Liver (tissue), 9 donors: ENCODE measurements around the gene PPP1CC. TPM values are rescaled to one million over a fixed set of nuclear protein-coding genes. Genes with fewer than 3 reads are reported as not detected.

Experiments used
- DNase-seq: peaks from one replicate; pipeline ENCODE4 v3.0.0-alpha.2; 2017; ENCODE audit warnings: low spot score
- H3K27ac ChIP-seq, 2 donors: one replicate each; pipeline ENCODE4 v1.7.0; 2013; ENCODE audit warnings: inconsistent platforms in 2 of 2, low read length in 2 of 2, control low read depth in 1 of 2, low read depth in 1 of 2, mild to moderate bottlenecking in 1 of 2
- H3K27me3 ChIP-seq, 4 donors: one replicate each; pipeline versions ENCODE4 v1.6.1 to v1.7.0; 2013; ENCODE audit warnings: low read length in 3 of 4, inconsistent platforms in 1 of 4, mild to moderate bottlenecking in 1 of 4, moderate library complexity in 1 of 4; ENCODE audit not compliant: control insufficient read depth in 4 of 4, insufficient read depth in 4 of 4
- H3K36me3 ChIP-seq, 4 donors: one replicate each; pipeline versions ENCODE4 v1.6.1 to v1.7.0; 2013; ENCODE audit warnings: low read length in 3 of 4, mild to moderate bottlenecking in 3 of 4, low read depth in 1 of 4, moderate library complexity in 1 of 4; ENCODE audit not compliant: control insufficient read depth in 4 of 4, insufficient read depth in 3 of 4
- H3K4me1 ChIP-seq, 4 donors: one replicate each; pipeline versions ENCODE4 v1.6.1 to v1.7.0; 2013; ENCODE audit warnings: low read length in 3 of 4, mild to moderate bottlenecking in 3 of 4, moderate library complexity in 1 of 4; ENCODE audit not compliant: control insufficient read depth in 4 of 4, insufficient read depth in 4 of 4
- H3K4me3 ChIP-seq, 3 donors: one replicate each; pipeline versions ENCODE4 v1.6.1 to v1.7.0; 2013; ENCODE audit warnings: low read length in 3 of 3, control low read depth in 1 of 3, low read depth in 1 of 3, mild to moderate bottlenecking in 1 of 3
- H3K9ac ChIP-seq, 2 donors: one replicate each; pipeline ENCODE4 v1.7.0; 2013; ENCODE audit warnings: low read length in 2 of 2, mild to moderate bottlenecking in 2 of 2, moderate library complexity in 2 of 2, control low read depth in 1 of 2, low read depth in 1 of 2
- H3K9me3 ChIP-seq, 4 donors: one replicate each; pipeline versions ENCODE4 v1.6.1 to v1.7.0; 2013; ENCODE audit warnings: low read length in 3 of 4; ENCODE audit not compliant: control insufficient read depth in 4 of 4
- EGR1 ChIP-seq, 2 donors: IDR thresholded peaks; 2 replicates each; pipeline ENCODE4 v1.6.1; 2016 to 2018; ENCODE audit warnings: antibody characterized with exemption in 2 of 2, low read depth in 2 of 2
- FOXA1 ChIP-seq: IDR thresholded peaks from 2 replicates; pipeline ENCODE4 v1.6.1; 2016; ENCODE audit warnings: antibody characterized with exemption
- FOXA2 ChIP-seq: IDR thresholded peaks from 2 replicates; pipeline ENCODE4 v1.6.1; 2016; ENCODE audit warnings: antibody characterized with exemption
- GABPA ChIP-seq, 2 donors: IDR thresholded peaks in 1 of 2; conservative IDR thresholded peaks in 1 of 2; 2 replicates each; pipeline ENCODE4 v1.6.1; 2016; ENCODE audit warnings: antibody characterized with exemption in 2 of 2, mild to moderate bottlenecking in 1 of 2, moderate library complexity in 1 of 2
- HNF4A ChIP-seq, 2 donors: conservative IDR thresholded peaks; 2 replicates each; pipeline ENCODE4 v1.6.1; 2016; ENCODE audit warnings: antibody characterized with exemption in 2 of 2, mild to moderate bottlenecking in 2 of 2
- HNF4G ChIP-seq: IDR thresholded peaks from 2 replicates; pipeline ENCODE4 v1.6.1; 2016; ENCODE audit warnings: antibody characterized with exemption
- JUND ChIP-seq, 2 donors: IDR thresholded peaks; 2 replicates each; pipeline ENCODE4 v1.6.1; 2016; ENCODE audit warnings: antibody characterized with exemption in 2 of 2
- RXRA ChIP-seq, 2 donors: IDR thresholded peaks; 2 replicates each; pipeline ENCODE4 v1.6.1; 2017 to 2018; ENCODE audit warnings: antibody characterized with exemption in 2 of 2, mild to moderate bottlenecking in 1 of 2
- TAF1 ChIP-seq: conservative IDR thresholded peaks from 2 replicates; pipeline ENCODE4 v1.6.1; 2016; ENCODE audit warnings: antibody characterized with exemption, mild to moderate bottlenecking
- YY1 ChIP-seq: IDR thresholded peaks from 2 replicates; pipeline ENCODE4 v1.6.1; 2016; ENCODE audit warnings: antibody characterized with exemption, mild to moderate bottlenecking
- ZBTB33 ChIP-seq: IDR thresholded peaks from 2 replicates; pipeline ENCODE4 v1.6.1; 2016; ENCODE audit warnings: antibody characterized with exemption
- WGBS: extraction: QIAGEN DNeasy Blood & Tissue Kit; methylation state at CpG from one replicate; pipeline ENCODE4 v1.1.7; 2013; 5-methylcytosine and 5-hydroxymethylcytosine counted together
- polyA plus RNA-seq, 2 donors: library from polyadenylated mRNA; stranded (reverse) in 1 of 2; unstranded in 1 of 2; fragments of 200-250 nt in 1 of 2; fragments of >200 nt in 1 of 2; fragmentation: Nextera tagmentation in 1 of 2; extraction: Ambion mirVana in 1 of 2; gene quantifications; one replicate each; pipeline versions ENCODE4 v1.2.1 to v1.2.3, GENCODE V29; 2013 to 2015
- total RNA-seq, 2 donors: library from RNA; depleted of rRNA; stranded (reverse); fragments of >200 nt; gene quantifications; one replicate each; pipeline ENCODE4 v1.2.3, GENCODE V29; 2014
- TF ChIP-seq, protein P1 (sequence below): IDR thresholded peaks from 2 replicates; pipeline ENCODE4 v1.6.1; 2016; ENCODE audit warnings: antibody characterized with exemption
- TF ChIP-seq, protein P2 (sequence below): IDR thresholded peaks from 2 replicates; pipeline ENCODE4 v1.6.1; 2016; ENCODE audit warnings: antibody characterized with exemption
- TF ChIP-seq, protein P3 (sequence below): fragments of 150-350 bp; IDR thresholded peaks from 2 replicates; pipeline ENCODE4 v1.5.1; 2017; ENCODE audit warnings: improper control_type of control experiment, low read depth, low read length; ENCODE audit not compliant: missing input control
- donor health status: healthy.
- donor health status: healthy.
- donor health status: healthy.
- donor health status: healthy.
- donor health status: healthy.

PPP1CC gene
- total and polyA plus RNA-seq, 4 donors: 22.1 to 73.2 (median 36.0) TPM

DNA sequence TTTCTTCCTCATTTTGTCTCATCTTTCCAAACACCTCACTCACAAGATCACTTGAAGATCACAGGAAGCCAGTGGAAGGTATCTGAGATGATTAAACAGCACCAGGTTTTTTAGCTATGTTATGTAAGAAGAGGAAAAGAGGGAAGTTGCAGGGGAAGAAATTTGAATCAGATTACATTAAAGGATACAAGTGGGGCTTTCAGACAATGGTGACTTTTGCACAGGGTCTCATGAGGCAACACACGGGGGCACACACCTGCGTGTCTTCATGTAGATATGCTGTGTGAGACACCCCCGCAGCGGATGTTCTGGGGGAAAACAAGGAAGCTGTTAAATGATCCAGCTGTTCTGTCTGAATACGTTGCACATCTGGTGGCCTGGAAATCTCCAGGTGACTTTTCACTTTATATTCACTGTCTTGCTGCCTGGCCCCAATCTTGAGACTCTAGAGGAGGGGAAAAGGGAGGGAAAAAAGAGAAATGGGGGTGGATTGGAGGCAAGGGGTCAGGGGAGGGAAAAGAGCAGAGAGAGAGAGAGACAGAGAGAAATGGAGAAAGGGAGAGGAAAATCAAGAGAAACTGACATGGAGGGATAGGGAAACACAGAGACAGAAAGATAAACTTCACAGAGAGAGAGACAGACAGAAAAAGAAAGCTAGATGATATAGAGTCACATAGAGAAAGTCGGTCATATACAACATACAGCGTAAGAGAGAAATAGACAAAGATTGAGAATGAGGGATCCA, 36.3 kb upstream of the PPP1CC start:
- DNase-seq: no peak
- no peak for TF ChIP-seq JUND (IDR thresholded peaks at IDR 0.05)
- no peaks in the 10 kb centered on the region for H3K9me3 ChIP-seq
- H3K9ac ChIP-seq: no peak overlapping the region
- 77% methylated on average over 7 of the region's 7 CpGs for WGBS
- no peaks in the 10 kb centered on the region for H3K36me3 ChIP-seq
- H3K4me1 ChIP-seq: no peaks in the 10 kb centered on the region
- no peak overlapping the region for H3K4me3 ChIP-seq
- no peak overlapping the region for H3K27ac ChIP-seq
- no peaks in the 10 kb centered on the region for H3K27me3 ChIP-seq

DNA sequence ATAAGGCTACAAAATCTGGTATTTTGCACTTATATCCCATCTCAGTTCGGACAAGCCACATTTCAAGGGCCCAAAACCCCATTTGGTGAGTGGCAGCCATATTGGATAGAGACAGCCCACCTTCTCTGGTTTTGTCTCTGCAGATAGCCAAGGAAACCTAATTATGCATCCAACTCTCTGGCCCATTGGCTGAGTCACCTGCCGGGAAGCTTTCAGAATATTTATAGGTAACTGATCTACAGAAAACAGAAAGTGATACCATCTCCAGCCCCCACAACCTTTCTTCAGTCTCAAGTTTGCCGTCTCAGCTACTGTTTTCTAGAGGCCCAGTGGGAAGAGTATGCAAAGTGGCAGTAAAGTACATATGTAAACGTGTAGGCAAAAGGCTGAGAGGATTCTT, 33.7 kb upstream of the PPP1CC start:
- 89% methylated on average over 4 of the region's 4 CpGs for WGBS

More for the DNA sequence above, 33.7 kb upstream of the PPP1CC start:
- no peaks in the 10 kb centered on the region for H3K27me3 ChIP-seq
- no peak for DNase-seq
- H3K27ac ChIP-seq: no peak overlapping the region
- no peaks in the 10 kb centered on the region for H3K4me1 ChIP-seq
- no peaks in the 10 kb centered on the region for H3K36me3 ChIP-seq
- TF ChIP-seq EGR1 (IDR thresholded peaks at IDR 0.05; ENCODE audit: low read depth in 2 of 2) (no peak), GABPA (IDR thresholded peaks at IDR 0.05 in 1 of 2, conservative IDR thresholded peaks at IDR 0.05 in 1 of 2) (no peak), RXRA (IDR thresholded peaks at IDR 0.05) (no peak), TAF1 (no peak), ZBTB33 (no peak), FOXA2 (no peak), HNF4A (conservative IDR thresholded peaks at IDR 0.05) (no peak), YY1 (no peak), FOXA1 (no peak), HNF4G (no peak)
- TF ChIP-seq, protein P1, sequence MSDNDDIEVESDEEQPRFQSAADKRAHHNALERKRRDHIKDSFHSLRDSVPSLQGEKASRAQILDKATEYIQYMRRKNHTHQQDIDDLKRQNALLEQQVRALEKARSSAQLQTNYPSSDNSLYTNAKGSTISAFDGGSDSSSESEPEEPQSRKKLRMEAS: no peak
- TF ChIP-seq, protein P2, sequence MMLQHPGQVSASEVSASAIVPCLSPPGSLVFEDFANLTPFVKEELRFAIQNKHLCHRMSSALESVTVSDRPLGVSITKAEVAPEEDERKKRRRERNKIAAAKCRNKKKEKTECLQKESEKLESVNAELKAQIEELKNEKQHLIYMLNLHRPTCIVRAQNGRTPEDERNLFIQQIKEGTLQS: no peak
- TF ChIP-seq, protein P3, sequence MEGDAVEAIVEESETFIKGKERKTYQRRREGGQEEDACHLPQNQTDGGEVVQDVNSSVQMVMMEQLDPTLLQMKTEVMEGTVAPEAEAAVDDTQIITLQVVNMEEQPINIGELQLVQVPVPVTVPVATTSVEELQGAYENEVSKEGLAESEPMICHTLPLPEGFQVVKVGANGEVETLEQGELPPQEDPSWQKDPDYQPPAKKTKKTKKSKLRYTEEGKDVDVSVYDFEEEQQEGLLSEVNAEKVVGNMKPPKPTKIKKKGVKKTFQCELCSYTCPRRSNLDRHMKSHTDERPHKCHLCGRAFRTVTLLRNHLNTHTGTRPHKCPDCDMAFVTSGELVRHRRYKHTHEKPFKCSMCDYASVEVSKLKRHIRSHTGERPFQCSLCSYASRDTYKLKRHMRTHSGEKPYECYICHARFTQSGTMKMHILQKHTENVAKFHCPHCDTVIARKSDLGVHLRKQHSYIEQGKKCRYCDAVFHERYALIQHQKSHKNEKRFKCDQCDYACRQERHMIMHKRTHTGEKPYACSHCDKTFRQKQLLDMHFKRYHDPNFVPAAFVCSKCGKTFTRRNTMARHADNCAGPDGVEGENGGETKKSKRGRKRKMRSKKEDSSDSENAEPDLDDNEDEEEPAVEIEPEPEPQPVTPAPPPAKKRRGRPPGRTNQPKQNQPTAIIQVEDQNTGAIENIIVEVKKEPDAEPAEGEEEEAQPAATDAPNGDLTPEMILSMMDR: no peak
- no peaks in the 10 kb centered on the region for H3K9me3 ChIP-seq
- H3K9ac ChIP-seq: no peak overlapping the region
- no peak overlapping the region for H3K4me3 ChIP-seq
